NK-92 (cell line): ENCODE measurements around the gene PSD4.

Experiments used
- DNase-seq: peaks from one replicate; lab custom pipeline; 2025; ENCODE audit not compliant: unreplicated experiment; lab: John Stamatoyannopoulos, UW

The PSD4 gene

GRCh38 chr2:113173542-113174375 lies at the start of gene PSD4:
PSD4 (plus strand) TSS chr2:113173971; CDS start chr2:113182457, 8,486 bp downstream.
- DNase-seq, result peak; percentile 24

GRCh38 chr2:113124181-113124961 lies 49.4 kb upstream of the PSD4 start:
- DNase-seq, result no peak

GRCh38 chr2:113124984-113125855 lies 48.6 kb upstream of the PSD4 start:
- no peak for DNase-seq

GRCh38 chr2:113126845-113127645 lies 46.7 kb upstream of the PSD4 start, which contains the start of gene IL1RN:
IL1RN (plus strand) TSS chr2:113127598; CDS start chr2:113127625, 27 bp downstream.
- DNase-seq, result no peak

GRCh38 chr2:113127646-113128570 lies 45.9 kb upstream of the PSD4 start:
- DNase-seq, result no peak

GRCh38 chr2:113129519-113130078 lies 44.2 kb upstream of the PSD4 start:
- no peak for DNase-seq

GRCh38 chr2:113131352-113132185 lies 42.2 kb upstream of the PSD4 start:
- DNase-seq, result no peak

- no peak for DNase-seq
Measured at GRCh38 chr2:113132414-113133021, 41.3 kb upstream of the PSD4 start.

GRCh38 chr2:113133704-113134598 lies 39.8 kb upstream of the PSD4 start:
- no peak for DNase-seq

GRCh38 chr2:113134717-113135116 lies 39.1 kb upstream of the PSD4 start:
- no peak for DNase-seq

- DNase-seq, result no peak
Measured at GRCh38 chr2:113135317-113135716, 38.5 kb upstream of the PSD4 start.

- no peak for DNase-seq
Measured at GRCh38 chr2:113136828-113137775, 36.7 kb upstream of the PSD4 start.

- no peak for DNase-seq
Measured at GRCh38 chr2:113137827-113138226, 35.9 kb upstream of the PSD4 start.

GRCh38 chr2:113138428-113139322 lies 35.1 kb upstream of the PSD4 start:
- DNase-seq, result no peak
